PC-3 (cell line): ENCODE data around the gene CCDC88B. TPM values are rescaled to one million over a fixed set of nuclear protein-coding genes. Genes with fewer than 3 reads are reported as not detected.

Source experiments
- ATAC-seq: fragments of 200-7000 bp; cut with Tn5 transposase; 2 replicates; pipeline ENCODE4 v1.9.1; 2020; ENCODE audit warnings: mild to moderate bottlenecking, moderate library complexity
- BruUV-seq: library from RNA; stranded (reverse); fragments of 400-500 nt; replicated peaks from 2 replicates; lab custom pipeline; 2021; lab: Mats Ljungman, UMichigan
- CTCF ChIA-PET: fragments of 300-600 bp; sonication (Branson Sonifier 250); formaldehyde crosslinking; loops from one replicate; lab custom pipeline; 2022; ENCODE audit warnings: antibody characterized with exemption; lab: Charles Lee
- POLR2A ChIA-PET: fragments of 300-600 bp; sonication (Branson Sonifier 250); formaldehyde crosslinking; loops from one replicate; lab custom pipeline; 2022; ENCODE audit warnings: antibody characterized with exemption; ENCODE audit not compliant: unreplicated experiment; lab: Charles Lee
- DNase-seq: peaks from one replicate; pipeline ENCODE4 v3.0.0-alpha.2; 2015
- H2AFZ ChIP-seq: fragments of 300-600 bp; sonication (generic); 2 replicates; pipeline ENCODE4 v1.6.0; 2016; ENCODE audit warnings: antibody characterized with exemption, low read length
- H3F3A ChIP-seq: fragments of 300-600 bp; sonication (generic); one replicate; pipeline ENCODE4 v1.6.0; 2017; ENCODE audit warnings: antibody characterized with exemption, low read length, control low read depth, mild to moderate bottlenecking; ENCODE audit not compliant: unreplicated experiment
- H3K27ac ChIP-seq: fragments of 300-600 bp; sonication (generic); 2 replicates; pipeline ENCODE4 v1.5.1; 2016; ENCODE audit warnings: mild to moderate bottlenecking, low read length
- H3K27me3 ChIP-seq: fragments of 300-600 bp; sonication (generic); 2 replicates; pipeline ENCODE4 v1.6.1; 2016; ENCODE audit warnings: low read length, mixed read lengths
- H3K36me3 ChIP-seq: fragments of 300-600 bp; sonication (generic); 2 replicates; pipeline ENCODE4 v1.6.1; 2016; ENCODE audit warnings: low read depth, mixed run types, low read length, mixed read lengths
- H3K4me1 ChIP-seq: fragments of 300-600 bp; sonication (generic); 2 replicates; pipeline ENCODE4 v1.5.1; 2016; ENCODE audit warnings: low read length; ENCODE audit not compliant: insufficient read depth
- H3K4me2 ChIP-seq: fragments of 300-600 bp; sonication (generic); 2 replicates; pipeline ENCODE4 v1.6.0; 2016; ENCODE audit warnings: low read length
- H3K4me3 ChIP-seq: fragments of 300-600 bp; sonication (generic); 2 replicates; pipeline ENCODE4 v1.5.1; 2016; ENCODE audit warnings: mild to moderate bottlenecking, low read length, mixed read lengths
- H3K79me2 ChIP-seq: fragments of 300-600 bp; sonication (generic); 2 replicates; pipeline ENCODE4 v1.6.1; 2017; ENCODE audit warnings: low read length, mixed read lengths
- H3K9ac ChIP-seq: fragments of 300-600 bp; sonication (generic); 2 replicates; pipeline ENCODE4 v1.6.0; 2016; ENCODE audit warnings: mild to moderate bottlenecking, low read length
- H3K9me2 ChIP-seq: fragments of 300-600 bp; sonication (generic); replicated peaks from 2 replicates; pipeline ENCODE4 v1.6.1; 2016; ENCODE audit warnings: mixed run types, low read length, mixed read lengths
- H3K9me3 ChIP-seq: fragments of 300-600 bp; sonication (generic); 2 replicates; pipeline ENCODE4 v1.6.1; 2016; ENCODE audit warnings: low read length, mixed read lengths
- H4K20me1 ChIP-seq: fragments of 300-600 bp; sonication (generic); 2 replicates; pipeline ENCODE4 v1.6.1; 2016; ENCODE audit warnings: low read length, mixed read lengths
- EZH2 ChIP-seq: fragments of 300-600 bp; sonication (generic); IDR thresholded peaks from one replicate; pipeline ENCODE4 v1.6.1; 2017; ENCODE audit warnings: antibody characterized with exemption, mild to moderate bottlenecking, low read length; ENCODE audit not compliant: unreplicated experiment
- EZH2phosphoT487 ChIP-seq: fragments of 300-600 bp; sonication (generic); IDR thresholded peaks from 2 replicates; pipeline ENCODE4 v1.6.1; 2018; ENCODE audit warnings: mild to moderate bottlenecking, antibody characterized with exemption, low read length, borderline replicate concordance
- intact Hi-C: fragments of 100-400 bp; cut with micrococcal nuclease; formaldehyde crosslinking; loops from 2 replicates; pipeline ENCODE4 v1.9.0; 2023
- total RNA-seq: library from RNA; depleted of rRNA; stranded (reverse); fragments of >200 nt; gene quantifications from 2 replicates; pipeline ENCODE4 v1.2.3, GENCODE V29; 2014
- TF ChIP-seq, protein P1 (sequence below): fragments of 300-600 bp; sonication (generic); conservative IDR thresholded peaks from 2 replicates; pipeline ENCODE4 v1.5.1; 2017; ENCODE audit warnings: antibody characterized with exemption, low read depth, mild to moderate bottlenecking, low read length

The CCDC88B gene
- total RNA-seq, 1 experiment from 2014 or later: 21.0 TPM

DNA sequence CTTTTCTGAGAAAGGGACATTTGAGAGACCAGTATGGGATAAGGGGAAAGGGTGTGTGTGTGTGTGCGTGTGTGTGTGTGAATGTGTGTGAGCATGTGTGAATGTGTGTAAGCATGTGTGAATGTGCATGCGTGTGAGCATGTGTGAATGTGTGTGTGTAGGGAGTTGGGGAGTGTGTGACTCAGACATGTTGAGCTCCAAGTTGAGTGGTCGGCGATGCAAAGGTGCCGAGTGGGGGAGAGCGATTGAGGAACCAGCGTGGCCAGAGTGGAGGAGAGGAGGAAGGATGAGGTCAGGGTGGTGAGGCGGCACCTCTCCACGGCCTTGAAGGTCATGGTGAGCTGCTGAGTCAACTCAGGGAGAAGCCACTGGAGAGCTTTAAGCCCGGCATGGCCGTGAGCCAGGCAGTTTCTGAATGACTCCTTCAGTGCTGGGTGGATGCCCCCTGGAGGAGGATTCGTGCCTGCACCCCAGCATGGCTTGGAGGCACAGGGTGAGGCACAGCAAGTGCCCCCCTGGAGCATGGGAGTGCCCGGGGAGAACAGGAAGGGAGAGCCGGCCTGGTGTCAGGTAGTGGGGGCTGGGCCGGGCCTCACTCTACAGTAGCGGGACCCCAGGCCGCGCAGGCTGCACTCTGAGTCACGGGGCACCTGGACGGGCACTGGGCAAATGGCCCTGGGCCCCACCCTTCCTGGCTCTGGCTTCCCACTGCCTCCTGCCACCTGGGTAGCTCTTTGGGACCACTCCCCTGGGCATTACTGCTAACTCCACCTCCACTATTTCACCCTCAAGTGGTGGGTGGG, 8.2 kb upstream of the CCDC88B start:
- Histone ChIP-seq H3K4me3 (peak overlapping the region; percentile 22; the same call in 1 of the 2 replicates), H3K36me3 (no peaks in the 10 kb centered on the region), H4K20me1 (no peaks in the 10 kb centered on the region), H3K79me2 (no peaks in the 10 kb centered on the region), H3K4me2 (peak overlapping the region; percentile 71), H3K9me3 (no peaks in the 10 kb centered on the region), H3K27ac (peak overlapping the region; percentile 88), H3F3A (peaks cover 5% of the 10 kb centered on the region), H3K9ac (peak overlapping the region; percentile 65), H2AFZ (peak overlapping the region; percentile 76), H3K9me2 (no peaks in the 10 kb centered on the region), H3K4me1 (peaks cover 37% of the 10 kb centered on the region), H3K27me3 (no peaks in the 10 kb centered on the region)
- peak; percentile 96 for DNase-seq
- ChIA-PET CTCF (interaction anchor here (0.6 to 2.8 kb wide), 13 partner anchors 11 to 771 kb away, joined by 3 to 78 read pairs (median 4); partner anchors contain the start of genes CATSPERZ, ESRRA, PRDX5 and TRMT112), POLR2A (interaction anchor here (0.6 to 2.4 kb wide), 2 partner anchors 14 to 62 kb away, joined by 3 to 18 read pairs; partner anchors contain the start of genes PRDX5 and TRMT112)
- intact Hi-C loops: no loop called here
- no peak for TF ChIP-seq EZH2phosphoT487
- TF ChIP-seq, protein P1, sequence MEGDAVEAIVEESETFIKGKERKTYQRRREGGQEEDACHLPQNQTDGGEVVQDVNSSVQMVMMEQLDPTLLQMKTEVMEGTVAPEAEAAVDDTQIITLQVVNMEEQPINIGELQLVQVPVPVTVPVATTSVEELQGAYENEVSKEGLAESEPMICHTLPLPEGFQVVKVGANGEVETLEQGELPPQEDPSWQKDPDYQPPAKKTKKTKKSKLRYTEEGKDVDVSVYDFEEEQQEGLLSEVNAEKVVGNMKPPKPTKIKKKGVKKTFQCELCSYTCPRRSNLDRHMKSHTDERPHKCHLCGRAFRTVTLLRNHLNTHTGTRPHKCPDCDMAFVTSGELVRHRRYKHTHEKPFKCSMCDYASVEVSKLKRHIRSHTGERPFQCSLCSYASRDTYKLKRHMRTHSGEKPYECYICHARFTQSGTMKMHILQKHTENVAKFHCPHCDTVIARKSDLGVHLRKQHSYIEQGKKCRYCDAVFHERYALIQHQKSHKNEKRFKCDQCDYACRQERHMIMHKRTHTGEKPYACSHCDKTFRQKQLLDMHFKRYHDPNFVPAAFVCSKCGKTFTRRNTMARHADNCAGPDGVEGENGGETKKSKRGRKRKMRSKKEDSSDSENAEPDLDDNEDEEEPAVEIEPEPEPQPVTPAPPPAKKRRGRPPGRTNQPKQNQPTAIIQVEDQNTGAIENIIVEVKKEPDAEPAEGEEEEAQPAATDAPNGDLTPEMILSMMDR: peak; percentile 85
- no TSS peak for BruUV-seq
- ATAC-seq: peak; percentile 56

DNA sequence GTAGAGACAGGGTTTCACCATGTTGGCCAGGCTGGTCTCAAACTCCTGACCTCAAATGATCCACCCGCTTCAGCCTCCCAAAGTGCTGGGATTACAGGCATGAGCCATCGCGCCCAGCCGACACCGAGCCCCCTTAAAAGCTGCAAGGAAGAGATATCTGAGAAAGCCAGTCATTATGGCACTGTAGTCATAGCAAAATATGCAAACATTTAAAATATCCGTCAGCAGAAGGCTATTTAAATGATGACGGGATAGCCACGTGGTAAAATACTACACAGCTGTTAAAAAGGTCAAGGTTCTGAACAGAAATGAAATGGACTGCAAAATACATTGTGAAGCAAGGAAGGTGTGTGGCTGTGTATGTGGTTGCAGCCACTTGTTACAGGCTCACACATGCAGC, 6.4 kb upstream of the CCDC88B start:
- ChIA-PET POLR2A (no interaction called here), CTCF (interaction anchor here (2.8 kb wide), 1 partner anchor 16 kb away, joined by 78 read pairs; the partner anchor contains the start of genes PRDX5 and TRMT112)
- H3F3A ChIP-seq: peaks cover 5% of the 10 kb centered on the region
- intact Hi-C loops: no loop called here
- no peaks in the 10 kb centered on the region for H4K20me1 ChIP-seq
- no peaks in the 10 kb centered on the region for H3K79me2 ChIP-seq
- no peak overlapping the region for H3K9ac ChIP-seq
- peaks cover 37% of the 10 kb centered on the region for H3K4me1 ChIP-seq
- H3K9me2 ChIP-seq: no peaks in the 10 kb centered on the region
- no peak for TF ChIP-seq EZH2
- no peak for TF ChIP-seq EZH2phosphoT487
- TF ChIP-seq, protein P1: no peak
- DNase-seq: no peak
- no TSS peak for BruUV-seq
- no peaks in the 10 kb centered on the region for H3K36me3 ChIP-seq
- H3K4me2 ChIP-seq: no peak overlapping the region
- no peak for ATAC-seq
- H3K9me3 ChIP-seq: no peaks in the 10 kb centered on the region
- no peaks in the 10 kb centered on the region for H3K27me3 ChIP-seq
- no peak overlapping the region for H2AFZ ChIP-seq
- H3K4me3 ChIP-seq: no peak overlapping the region
- H3K27ac ChIP-seq: no peak overlapping the region
